Kidney (tissue), 14 donors: ENCODE results near the gene SLC25A21. TPM values are rescaled to one million over a fixed set of nuclear protein-coding genes. Genes with fewer than 3 reads are reported as not detected.

Source experiments
- DNase-seq, 5 donors: peaks; one replicate each; pipeline ENCODE4 v3.0.0-alpha.2; 2013 to 2020
- FAIRE-seq: peaks from 2 replicates; lab custom pipeline; 2012; peaks lifted over from hg19 to GRCh38; lab: Jason Lieb, UNC
- H3K27ac ChIP-seq, 2 donors: one replicate each; pipeline ENCODE4 v1.7.0; 2013; ENCODE audit warnings: low read depth in 2 of 2, low read length in 2 of 2, inconsistent platforms in 1 of 2
- H3K27me3 ChIP-seq: one replicate; pipeline ENCODE4 v1.7.1; 2013; ENCODE audit warnings: low read length, inconsistent platforms; ENCODE audit not compliant: control insufficient read depth, insufficient read depth
- H3K36me3 ChIP-seq, 3 donors: one replicate each; pipeline versions ENCODE4 v1.7.0 to v1.7.1; 2013; ENCODE audit warnings: low read length in 3 of 3, control low read depth in 1 of 3, inconsistent platforms in 1 of 3; ENCODE audit not compliant: insufficient read depth in 3 of 3, control insufficient read depth in 2 of 3
- H3K4me1 ChIP-seq, 3 donors: one replicate each; pipeline versions ENCODE4 v1.7.0 to v1.7.1; 2013; ENCODE audit warnings: low read length in 3 of 3, inconsistent platforms in 1 of 3, low read depth in 1 of 3; ENCODE audit not compliant: control insufficient read depth in 2 of 3, insufficient read depth in 2 of 3
- H3K4me3 ChIP-seq, 3 donors: one replicate each; pipeline versions ENCODE4 v1.7.0 to v1.8.1; 2013; ENCODE audit warnings: low read length in 3 of 3, control low read depth in 1 of 3, inconsistent platforms in 1 of 3
- H3K9ac ChIP-seq, 3 donors: one replicate each; pipeline versions ENCODE4 v1.7.0 to v1.7.1; 2013; ENCODE audit warnings: low read length in 3 of 3, control low read depth in 1 of 3, inconsistent platforms in 1 of 3
- H3K9me3 ChIP-seq, 3 donors: one replicate each; pipeline versions ENCODE4 v1.7.0 to v1.7.1; 2013; ENCODE audit warnings: low read length in 3 of 3, control low read depth in 1 of 3, inconsistent platforms in 1 of 3; ENCODE audit not compliant: control insufficient read depth in 2 of 3, insufficient read depth in 1 of 3
- CTCF ChIP-seq: IDR thresholded peaks from 3 replicates; pipeline ENCODE4 v1.5.1; 2012; ENCODE audit warnings: mild to moderate bottlenecking, moderate library complexity, borderline replicate concordance; ENCODE audit not compliant: insufficient read depth; ENCODE audit errors: extremely low read depth
- intact Hi-C: fragments of 100-400 bp; cut with DNase I; formaldehyde crosslinking; loops from one replicate; pipeline ENCODE4 v1.11.1; 2022
- polyA plus RNA-seq: library from polyadenylated mRNA; stranded (reverse); fragments of 350-450 nt; fragmentation: Illumina TruSeq; extraction: RNeasy Lipid Tissue Mini Kit (QIAGEN cat#74804); gene quantifications from one replicate; pipeline ENCODE4 v1.2.3, GENCODE V29; 2014; ENCODE audit warnings: low read depth, low replicate concordance; ENCODE audit not compliant: insufficient read depth
- total RNA-seq: library from RNA; stranded (reverse); fragmentation: NEBNext Ultra II Directional; extraction: Animal tissue kit (Norgen Biotek cat#: 25700); gene quantifications from one replicate; pipeline ENCODE4 v1.2.1, GENCODE V29; 2021
- donor health status: control.
- donor health status: control.
- donor health status: control.
- donor health status: control.
- donor health status: control.
- donor health status: DM: yes; HTN: yes; CAD: no.
- donor health status: Normal renal cell carcinoma (clear cell type).

SLC25A21 gene
- total and polyA plus RNA-seq, 2 donors from 2014 or later: 1.3 to 1.4 TPM

- FAIRE-seq (no peak), DNase-seq (no peak)
- Histone ChIP-seq H3K36me3 (no peaks in the 10 kb centered on the region), H3K4me1 (no peaks in the 10 kb centered on the region), H3K9ac (no peak overlapping the region), H3K4me3 (no peak overlapping the region), H3K9me3 (no peaks in the 10 kb centered on the region), H3K27ac (no peak overlapping the region), H3K27me3 (no peaks in the 10 kb centered on the region)
- intact Hi-C loops: no loop called here
- no peak for TF ChIP-seq CTCF
These were observed 454.2 kb downstream of the SLC25A21 start for GRCh38 chr14:36718216-36718615.

GRCh38 chr14:36717363-36717762 lies 455.0 kb downstream of the SLC25A21 start:
- no peak for TF ChIP-seq CTCF
- H3K9me3 ChIP-seq: no peaks in the 10 kb centered on the region
- H3K27me3 ChIP-seq: no peaks in the 10 kb centered on the region
- H3K27ac ChIP-seq: no peak overlapping the region
- H3K4me3 ChIP-seq: no peak overlapping the region
- DNase-seq (no peak), FAIRE-seq (no peak)
- intact Hi-C loops: no loop called here
- H3K9ac ChIP-seq: no peak overlapping the region
- no peaks in the 10 kb centered on the region for H3K4me1 ChIP-seq
- no peaks in the 10 kb centered on the region for H3K36me3 ChIP-seq

GRCh38 chr14:36716614-36717184 lies 455.7 kb downstream of the SLC25A21 start:
- H3K4me1 ChIP-seq: no peaks in the 10 kb centered on the region
- no peaks in the 10 kb centered on the region for H3K9me3 ChIP-seq
- H3K27ac ChIP-seq: no peak overlapping the region
- intact Hi-C loops: no loop called here
- no peaks in the 10 kb centered on the region for H3K36me3 ChIP-seq
- no peak for TF ChIP-seq CTCF
- FAIRE-seq: no peak
- no peak overlapping the region for H3K9ac ChIP-seq
- DNase-seq: no peak
- H3K27me3 ChIP-seq: no peaks in the 10 kb centered on the region
- no peak overlapping the region for H3K4me3 ChIP-seq
